Endothelial cell of umbilical vein (primary cell): Measurements from ENCODE around the gene S100A9.

ENCODE experiments used
- EZH2 ChIP-seq: IDR thresholded peaks from 2 replicates; pipeline ENCODE4 v1.6.1; 2012; ENCODE audit warnings: borderline replicate concordance, low read depth, mild to moderate bottlenecking, moderate library complexity, low read length, inconsistent platforms; ENCODE audit not compliant: severe bottlenecking
- FOS ChIP-seq: IDR thresholded peaks from 2 replicates; pipeline ENCODE4 v1.6.1; 2011; ENCODE audit warnings: mild to moderate bottlenecking, low read length, moderate library complexity, borderline replicate concordance; ENCODE audit not compliant: insufficient read depth
- JUN ChIP-seq: IDR thresholded peaks from 2 replicates; pipeline ENCODE4 v1.6.1; 2011; ENCODE audit warnings: borderline replicate concordance, low read depth; ENCODE audit not compliant: insufficient read length, insufficient read depth
- MYC ChIP-seq: IDR thresholded peaks from one replicate; pipeline ENCODE4 v1.6.1; 2011; ENCODE audit warnings: mild to moderate bottlenecking, low read depth, low read length
- POLR2A ChIP-seq: IDR thresholded peaks from 2 replicates; pipeline ENCODE4 v1.6.1; 2012; ENCODE audit warnings: low read depth, mild to moderate bottlenecking, control low read depth, low read length
- POLR2AphosphoS5 ChIP-seq: IDR thresholded peaks from 2 replicates; pipeline ENCODE4 v1.6.1; 2012; ENCODE audit warnings: low read depth, mild to moderate bottlenecking, control low read depth, low read length, moderate library complexity; ENCODE audit not compliant: insufficient read depth
- TF ChIP-seq, protein P1 (sequence below), 2 donors: IDR thresholded peaks; 1 replicate in 1 of 2; 2 replicates in 1 of 2; pipeline ENCODE4 v1.5.1; 2011; ENCODE audit warnings: low read length in 2 of 2, mild to moderate bottlenecking in 2 of 2, moderate library complexity in 2 of 2, control low read depth in 1 of 2, inconsistent platforms in 1 of 2, low read depth in 1 of 2; ENCODE audit not compliant: insufficient read depth in 1 of 2; ENCODE audit errors: extremely low read depth in 1 of 2
- TF ChIP-seq, protein P2 (sequence below): IDR thresholded peaks from 2 replicates; pipeline ENCODE4 v1.6.1; 2011; ENCODE audit not compliant: insufficient read depth, insufficient read length

GRCh38 chr1:153389973-153390879 lies 32.6 kb downstream of the S100A9 start:
- TF ChIP-seq, protein P1, sequence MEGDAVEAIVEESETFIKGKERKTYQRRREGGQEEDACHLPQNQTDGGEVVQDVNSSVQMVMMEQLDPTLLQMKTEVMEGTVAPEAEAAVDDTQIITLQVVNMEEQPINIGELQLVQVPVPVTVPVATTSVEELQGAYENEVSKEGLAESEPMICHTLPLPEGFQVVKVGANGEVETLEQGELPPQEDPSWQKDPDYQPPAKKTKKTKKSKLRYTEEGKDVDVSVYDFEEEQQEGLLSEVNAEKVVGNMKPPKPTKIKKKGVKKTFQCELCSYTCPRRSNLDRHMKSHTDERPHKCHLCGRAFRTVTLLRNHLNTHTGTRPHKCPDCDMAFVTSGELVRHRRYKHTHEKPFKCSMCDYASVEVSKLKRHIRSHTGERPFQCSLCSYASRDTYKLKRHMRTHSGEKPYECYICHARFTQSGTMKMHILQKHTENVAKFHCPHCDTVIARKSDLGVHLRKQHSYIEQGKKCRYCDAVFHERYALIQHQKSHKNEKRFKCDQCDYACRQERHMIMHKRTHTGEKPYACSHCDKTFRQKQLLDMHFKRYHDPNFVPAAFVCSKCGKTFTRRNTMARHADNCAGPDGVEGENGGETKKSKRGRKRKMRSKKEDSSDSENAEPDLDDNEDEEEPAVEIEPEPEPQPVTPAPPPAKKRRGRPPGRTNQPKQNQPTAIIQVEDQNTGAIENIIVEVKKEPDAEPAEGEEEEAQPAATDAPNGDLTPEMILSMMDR (IDR thresholded peaks at IDR 0.05; ENCODE audit: extremely low read depth in 1 of 2, insufficient read depth in 1 of 2, low read depth in 1 of 2, low read length in 2 of 2) = no peak
- TF ChIP-seq POLR2AphosphoS5 = no peak
- TF ChIP-seq, protein P2, sequence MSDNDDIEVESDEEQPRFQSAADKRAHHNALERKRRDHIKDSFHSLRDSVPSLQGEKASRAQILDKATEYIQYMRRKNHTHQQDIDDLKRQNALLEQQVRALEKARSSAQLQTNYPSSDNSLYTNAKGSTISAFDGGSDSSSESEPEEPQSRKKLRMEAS = no peak
- no peak for TF ChIP-seq EZH2
- no peak for TF ChIP-seq MYC
- no peak for TF ChIP-seq POLR2A
- no peak for TF ChIP-seq JUN
- no peak for TF ChIP-seq FOS
